Activated naive CD4-positive, alpha-beta T cell treated with anti-CD3 and anti-CD28 coated beads, Interleukin-2, amount 10 ng/mL, durations not matched to agents 7 days and 5 days (primary cell): ENCODE measurements around the gene AUTS2.

Experiments used
- CTCF ChIA-PET: fragments of 350-600 bp; sonication (Branson Sonifier 250); formaldehyde crosslinking; loops from one replicate; lab custom pipeline; 2021; ENCODE audit warnings: antibody characterized with exemption; lab: Charles Lee
- DNase-seq: peaks from one replicate; pipeline ENCODE4 v3.0.0-alpha.2; 2020
- H3K27ac Mint-ChIP-seq: one replicate; pipeline ENCODE4 v1.8.0; 2021; ENCODE audit warnings: mild to moderate bottlenecking, moderate library complexity, mixed read lengths
- H3K27me3 Mint-ChIP-seq: one replicate; pipeline ENCODE4 v1.8.0; 2021; ENCODE audit warnings: mild to moderate bottlenecking, mixed read lengths
- H3K36me3 Mint-ChIP-seq: one replicate; pipeline ENCODE4 v1.8.0; 2021; ENCODE audit warnings: mixed read lengths
- H3K4me1 Mint-ChIP-seq: one replicate; pipeline ENCODE4 v1.8.0; 2021; ENCODE audit warnings: mixed read lengths
- H3K4me3 Mint-ChIP-seq: one replicate; pipeline ENCODE4 v1.8.0; 2021; ENCODE audit warnings: mild to moderate bottlenecking, moderate library complexity, mixed read lengths
- H3K9me3 Mint-ChIP-seq: one replicate; pipeline ENCODE4 v1.8.0; 2021; ENCODE audit warnings: mixed read lengths

The AUTS2 gene

GRCh38 chr7:70512761-70513160 is 914.5 kb downstream of the AUTS2 start:
- CTCF ChIA-PET, result no interaction called here

GRCh38 chr7:70520611-70521010 is 922.3 kb downstream of the AUTS2 start:
- no peak for DNase-seq
- no peaks in the 10 kb centered on the region for H3K27me3 Mint-ChIP-seq
- CTCF ChIA-PET, result no interaction called here
- H3K36me3 Mint-ChIP-seq, result no peaks in the 10 kb centered on the region
- no peak overlapping the region for H3K4me3 Mint-ChIP-seq
- H3K9me3 Mint-ChIP-seq, result no peaks in the 10 kb centered on the region
- H3K27ac Mint-ChIP-seq, result no peak overlapping the region
- H3K4me1 Mint-ChIP-seq, result no peaks in the 10 kb centered on the region

More at GRCh38 chr7:70512761-70513160, 914.5 kb downstream of the AUTS2 start:
- Mint-ChIP-seq H3K4me3 (no peak overlapping the region), H3K36me3 (no peaks in the 10 kb centered on the region), H3K27ac (no peak overlapping the region), H3K9me3 (peaks cover 2% of the 10 kb centered on the region), H3K4me1 (no peaks in the 10 kb centered on the region), H3K27me3 (no peaks in the 10 kb centered on the region)
- DNase-seq, result no peak

GRCh38 chr7:70523249-70523988 is 925.1 kb downstream of the AUTS2 start:
- H3K27me3 Mint-ChIP-seq, result no peaks in the 10 kb centered on the region
- H3K4me3 Mint-ChIP-seq, result no peak overlapping the region
- H3K4me1 Mint-ChIP-seq, result no peaks in the 10 kb centered on the region
- CTCF ChIA-PET, result no interaction called here
- H3K27ac Mint-ChIP-seq, result no peak overlapping the region
- no peaks in the 10 kb centered on the region for H3K36me3 Mint-ChIP-seq
- H3K9me3 Mint-ChIP-seq, result no peaks in the 10 kb centered on the region
- no peak for DNase-seq

DNA sequence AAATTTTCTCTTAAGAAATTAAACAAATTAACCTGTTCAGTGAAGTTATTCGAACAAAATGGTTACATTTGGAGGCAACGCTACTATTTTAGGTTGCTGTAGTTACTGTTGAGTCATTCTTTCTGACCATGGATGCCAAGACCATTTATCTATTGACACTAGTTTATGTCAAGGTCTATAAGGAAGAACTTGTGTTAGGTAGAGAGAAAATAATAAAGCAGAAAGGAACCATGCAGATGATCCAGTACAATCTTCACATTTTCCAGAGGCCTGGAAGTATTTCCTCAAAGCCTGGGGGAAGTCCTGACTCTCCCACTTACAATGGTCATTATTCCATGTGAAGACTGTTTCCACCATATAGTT is 925.7 kb downstream of the AUTS2 start:
- no peak for DNase-seq
- Mint-ChIP-seq H3K27ac (no peak overlapping the region), H3K4me1 (no peaks in the 10 kb centered on the region), H3K9me3 (no peaks in the 10 kb centered on the region), H3K36me3 (no peaks in the 10 kb centered on the region), H3K27me3 (no peaks in the 10 kb centered on the region), H3K4me3 (no peak overlapping the region)
- CTCF ChIA-PET, result no interaction called here

DNA sequence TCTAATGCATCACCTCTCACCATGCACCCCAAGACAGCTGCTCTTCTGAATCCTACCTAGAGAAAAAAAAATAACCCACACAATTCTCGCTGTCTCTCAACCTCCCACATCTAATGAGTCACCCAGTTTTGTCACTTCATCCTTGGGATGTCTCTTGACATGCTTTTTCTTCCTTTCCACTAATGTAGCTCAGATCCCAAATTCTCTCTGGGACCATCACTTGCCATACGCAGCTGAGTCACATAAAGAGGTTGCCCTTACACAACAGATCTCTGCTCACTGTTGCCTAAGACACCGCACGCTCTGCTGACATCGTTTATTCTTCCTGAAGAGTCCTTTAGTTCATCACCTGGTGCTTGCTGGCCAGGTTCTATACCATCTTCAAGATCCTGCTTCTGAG is 927.7 kb downstream of the AUTS2 start:
- Mint-ChIP-seq H3K27ac (no peak overlapping the region), H3K4me1 (no peaks in the 10 kb centered on the region), H3K27me3 (no peaks in the 10 kb centered on the region), H3K4me3 (no peak overlapping the region), H3K36me3 (no peaks in the 10 kb centered on the region), H3K9me3 (no peaks in the 10 kb centered on the region)
- CTCF ChIA-PET, result no interaction called here
- no peak for DNase-seq

- H3K4me1 Mint-ChIP-seq, result no peaks in the 10 kb centered on the region
- no peak overlapping the region for H3K27ac Mint-ChIP-seq
- H3K9me3 Mint-ChIP-seq, result no peaks in the 10 kb centered on the region
- no peaks in the 10 kb centered on the region for H3K27me3 Mint-ChIP-seq
- CTCF ChIA-PET, result no interaction called here
- H3K36me3 Mint-ChIP-seq, result no peaks in the 10 kb centered on the region
- no peak for DNase-seq
- no peak overlapping the region for H3K4me3 Mint-ChIP-seq
Observed at GRCh38 chr7:70527520-70528115, 929.3 kb downstream of the AUTS2 start.

- no peaks in the 10 kb centered on the region for H3K4me1 Mint-ChIP-seq
- no peaks in the 10 kb centered on the region for H3K9me3 Mint-ChIP-seq
- no peak overlapping the region for H3K27ac Mint-ChIP-seq
- DNase-seq, result no peak
- no peaks in the 10 kb centered on the region for H3K27me3 Mint-ChIP-seq
- CTCF ChIA-PET, result no interaction called here
- no peak overlapping the region for H3K4me3 Mint-ChIP-seq
- H3K36me3 Mint-ChIP-seq, result no peaks in the 10 kb centered on the region
Observed at GRCh38 chr7:70529436-70529835, 931.2 kb downstream of the AUTS2 start.

DNA sequence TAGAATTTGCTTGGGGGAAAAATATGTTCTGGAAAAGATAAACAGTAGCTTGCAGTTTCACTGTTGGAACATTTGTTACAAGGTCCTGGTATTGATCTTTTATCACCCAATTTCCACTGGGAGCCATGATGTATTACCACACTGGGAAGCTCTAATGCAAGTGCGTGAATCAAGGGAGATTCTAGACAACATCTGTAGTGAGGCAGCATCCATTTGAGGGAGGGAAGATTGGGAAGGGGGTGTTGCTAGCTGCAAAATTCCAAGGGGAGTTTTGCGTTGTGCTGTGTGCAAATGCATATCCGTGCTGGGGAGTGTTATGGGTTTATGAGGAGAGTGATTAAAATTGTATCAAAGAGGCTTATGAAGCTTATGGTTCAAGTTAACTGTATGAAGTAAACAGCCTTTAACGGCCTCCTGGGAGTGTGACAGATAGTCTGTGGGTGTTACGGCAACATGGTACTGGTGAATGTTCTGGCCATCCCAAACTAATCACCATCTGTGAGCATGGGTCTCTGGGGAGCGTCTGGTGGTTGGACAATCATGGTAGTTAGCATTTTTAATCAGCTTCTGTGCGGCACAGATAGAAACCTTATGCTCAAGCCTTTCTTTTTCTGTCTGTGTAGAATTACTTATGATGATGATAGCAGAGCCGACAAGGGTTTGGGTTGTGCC is 931.8 kb downstream of the AUTS2 start:
- DNase-seq, result no peak
- no peaks in the 10 kb centered on the region for H3K27me3 Mint-ChIP-seq
- CTCF ChIA-PET, result no interaction called here
- H3K4me3 Mint-ChIP-seq, result no peak overlapping the region
- H3K27ac Mint-ChIP-seq, result no peak overlapping the region
- H3K36me3 Mint-ChIP-seq, result no peaks in the 10 kb centered on the region
- no peaks in the 10 kb centered on the region for H3K9me3 Mint-ChIP-seq
- no peaks in the 10 kb centered on the region for H3K4me1 Mint-ChIP-seq

DNA sequence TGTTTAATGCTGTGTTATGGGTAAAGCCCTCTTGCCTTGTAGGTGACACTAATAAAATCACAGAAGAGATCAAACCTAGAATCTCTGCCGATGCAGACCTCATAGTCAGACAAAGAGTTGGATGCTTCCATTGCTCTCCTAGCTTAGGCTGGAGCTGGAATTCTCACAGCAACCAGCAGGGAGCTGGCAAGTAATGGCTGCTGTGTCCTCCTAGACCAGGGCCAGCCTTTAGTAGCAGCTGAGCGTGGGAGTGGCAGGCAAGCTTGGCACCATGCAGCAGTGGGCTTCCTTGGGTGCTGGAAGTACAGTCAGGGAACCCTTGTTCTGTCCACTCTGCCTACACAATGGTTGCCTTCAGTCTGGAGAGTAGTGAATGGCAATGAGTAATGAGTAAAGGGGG is 935.3 kb downstream of the AUTS2 start:
- Mint-ChIP-seq H3K9me3 (peaks cover 4% of the 10 kb centered on the region), H3K36me3 (no peaks in the 10 kb centered on the region), H3K27ac (no peak overlapping the region), H3K4me1 (no peaks in the 10 kb centered on the region), H3K4me3 (no peak overlapping the region), H3K27me3 (no peaks in the 10 kb centered on the region)
- DNase-seq, result no peak
- CTCF ChIA-PET, result no interaction called here

DNA sequence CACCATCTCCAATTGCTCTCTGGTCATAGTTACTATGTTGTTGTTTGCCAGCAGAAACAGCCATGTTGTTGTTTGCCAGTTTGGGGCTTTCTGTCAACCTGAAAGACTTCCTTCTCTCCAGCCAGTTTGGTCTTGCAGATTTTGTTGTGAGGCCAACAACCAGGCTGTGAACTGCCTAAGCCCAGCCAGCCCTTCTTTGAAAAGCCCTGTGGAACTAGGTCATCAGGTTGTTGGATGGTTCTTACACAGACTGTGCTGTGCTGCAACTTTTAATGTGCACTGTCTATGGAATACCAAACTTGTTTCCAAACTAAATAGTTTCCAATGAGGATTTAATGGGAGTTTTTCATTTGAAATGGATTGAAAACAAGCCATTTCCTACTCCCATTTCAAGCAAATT is 940.9 kb downstream of the AUTS2 start:
- H3K36me3 Mint-ChIP-seq, result no peaks in the 10 kb centered on the region
- CTCF ChIA-PET, result no interaction called here
- no peaks in the 10 kb centered on the region for H3K27me3 Mint-ChIP-seq
- no peak overlapping the region for H3K27ac Mint-ChIP-seq
- no peak for DNase-seq
- no peaks in the 10 kb centered on the region for H3K4me1 Mint-ChIP-seq
- H3K4me3 Mint-ChIP-seq, result no peak overlapping the region
- peaks cover 4% of the 10 kb centered on the region for H3K9me3 Mint-ChIP-seq

DNA sequence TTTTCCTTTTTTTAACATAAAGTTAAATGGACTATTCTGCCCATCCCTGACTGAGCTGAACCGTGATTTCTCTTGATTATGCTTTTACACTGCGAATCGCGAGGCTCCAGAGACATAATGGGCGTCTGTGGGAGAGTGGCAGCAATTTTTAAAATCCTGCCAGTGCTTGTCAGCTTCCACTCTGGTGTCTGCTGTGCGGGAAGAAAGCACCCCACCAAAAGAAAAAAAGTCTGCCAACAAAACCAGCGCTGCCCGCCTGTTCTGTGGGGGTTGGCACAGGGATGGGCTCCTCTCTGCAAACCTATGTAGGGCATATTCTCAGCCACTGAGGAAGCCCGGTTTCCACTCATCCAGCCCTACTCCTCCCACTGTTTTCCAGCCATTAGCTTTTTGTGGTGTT is 941.3 kb downstream of the AUTS2 start:
- H3K4me1 Mint-ChIP-seq, result no peaks in the 10 kb centered on the region
- H3K9me3 Mint-ChIP-seq, result peaks cover 4% of the 10 kb centered on the region
- no peak for DNase-seq
- H3K27me3 Mint-ChIP-seq, result no peaks in the 10 kb centered on the region
- H3K4me3 Mint-ChIP-seq, result no peak overlapping the region
- H3K27ac Mint-ChIP-seq, result no peak overlapping the region
- H3K36me3 Mint-ChIP-seq, result no peaks in the 10 kb centered on the region
- CTCF ChIA-PET, result no interaction called here

DNA sequence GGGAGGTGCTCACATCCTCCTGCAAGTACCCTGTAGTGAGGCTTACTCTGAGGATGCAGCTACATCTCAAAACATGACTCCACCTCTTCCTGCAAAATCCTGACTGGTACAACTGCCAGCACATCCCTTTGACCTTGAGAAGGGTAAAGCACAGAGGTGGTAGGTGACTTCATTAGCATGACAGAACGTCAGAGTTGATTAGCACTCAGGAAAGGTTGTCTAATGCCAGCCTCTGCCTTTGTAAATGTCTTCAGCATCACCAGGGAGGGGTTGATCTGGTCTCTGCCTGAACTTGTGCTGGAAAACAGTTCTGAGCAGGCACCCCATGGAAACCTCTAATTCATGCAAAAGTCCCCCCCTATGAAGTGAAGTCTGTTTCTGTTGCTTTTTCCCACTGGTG is 942.4 kb downstream of the AUTS2 start:
- Mint-ChIP-seq H3K27ac (no peak overlapping the region), H3K36me3 (no peaks in the 10 kb centered on the region), H3K9me3 (peaks cover 3% of the 10 kb centered on the region), H3K27me3 (no peaks in the 10 kb centered on the region), H3K4me1 (no peaks in the 10 kb centered on the region), H3K4me3 (no peak overlapping the region)
- no peak for DNase-seq
- CTCF ChIA-PET, result no interaction called here

GRCh38 chr7:70542750-70543376 is 944.6 kb downstream of the AUTS2 start:
- CTCF ChIA-PET, result no interaction called here
- no peaks in the 10 kb centered on the region for H3K27me3 Mint-ChIP-seq
- H3K9me3 Mint-ChIP-seq, result no peaks in the 10 kb centered on the region
- H3K27ac Mint-ChIP-seq, result no peak overlapping the region
- H3K4me1 Mint-ChIP-seq, result no peaks in the 10 kb centered on the region
- DNase-seq, result no peak
- no peaks in the 10 kb centered on the region for H3K36me3 Mint-ChIP-seq
- no peak overlapping the region for H3K4me3 Mint-ChIP-seq

DNA sequence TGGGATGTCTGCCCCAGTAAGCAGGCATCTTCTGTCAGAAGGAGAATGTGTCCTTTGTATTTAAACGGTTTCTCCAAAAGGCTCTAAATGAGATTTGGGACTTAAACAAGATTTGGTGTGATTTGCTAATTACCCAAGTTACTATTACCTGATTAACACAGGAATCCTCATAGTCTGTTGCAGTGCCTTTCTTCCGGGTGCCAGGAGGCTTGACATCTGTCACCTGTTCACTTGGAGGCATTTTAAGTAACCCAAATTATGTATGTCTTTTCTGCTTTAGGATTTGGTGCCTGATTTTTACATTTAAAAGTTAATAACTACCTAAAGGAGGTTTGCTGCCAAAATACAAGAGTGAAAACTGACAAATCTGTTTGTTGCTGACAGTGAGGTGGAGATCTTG is 945.7 kb downstream of the AUTS2 start:
- H3K4me1 Mint-ChIP-seq, result no peaks in the 10 kb centered on the region
- CTCF ChIA-PET, result no interaction called here
- no peak for DNase-seq
- H3K36me3 Mint-ChIP-seq, result no peaks in the 10 kb centered on the region
- H3K27me3 Mint-ChIP-seq, result no peaks in the 10 kb centered on the region
- H3K9me3 Mint-ChIP-seq, result no peaks in the 10 kb centered on the region
- H3K27ac Mint-ChIP-seq, result no peak overlapping the region
- H3K4me3 Mint-ChIP-seq, result no peak overlapping the region

DNA sequence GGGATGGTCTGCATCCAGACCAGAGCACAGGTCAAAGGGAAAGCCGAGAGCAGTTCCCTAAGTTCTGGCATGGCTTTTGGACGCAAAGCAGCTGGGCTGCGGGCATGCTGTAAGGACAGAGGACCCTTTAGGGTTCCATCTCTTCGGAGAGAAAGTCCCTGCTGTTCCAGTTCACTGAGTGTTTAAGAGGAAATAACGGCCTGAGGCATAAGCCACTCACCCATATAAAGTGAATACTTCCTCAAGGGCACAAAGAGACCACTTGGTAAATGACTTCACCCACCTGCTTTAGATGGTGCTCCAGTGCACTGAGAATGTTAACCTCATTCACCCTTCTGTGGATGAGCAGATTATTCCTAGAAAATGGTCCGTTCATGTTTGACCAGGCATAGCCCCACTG is 946.9 kb downstream of the AUTS2 start:
- H3K36me3 Mint-ChIP-seq, result no peaks in the 10 kb centered on the region
- no peaks in the 10 kb centered on the region for H3K9me3 Mint-ChIP-seq
- CTCF ChIA-PET, result no interaction called here
- no peaks in the 10 kb centered on the region for H3K27me3 Mint-ChIP-seq
- DNase-seq, result no peak
- no peaks in the 10 kb centered on the region for H3K4me1 Mint-ChIP-seq
- H3K27ac Mint-ChIP-seq, result no peak overlapping the region
- H3K4me3 Mint-ChIP-seq, result no peak overlapping the region
